Stimulated activated CD8-positive, alpha-beta memory T cell treated with anti-CD3 and anti-CD28 coated beads, Interleukin-7, amount 100 ng/mL, for 24 hours (primary cell): Measurements from ENCODE around the gene MOK.

ENCODE experiments used
- DNase-seq: peaks from one replicate; pipeline ENCODE4 v3.0.0-alpha.2; 2020; ENCODE audit warnings: low read depth

MOK gene

GRCh38 chr14:102223682-102224081 lies 81.3 kb downstream of the MOK start:
- DNase-seq: no peak

- DNase-seq: no peak
Measured at GRCh38 chr14:102222751-102223150, 82.2 kb downstream of the MOK start.

- no peak for DNase-seq
Measured at GRCh38 chr14:102222009-102222575, 82.9 kb downstream of the MOK start.

GRCh38 chr14:102221026-102221425 lies 83.9 kb downstream of the MOK start:
- DNase-seq: no peak

- no peak for DNase-seq
Measured at GRCh38 chr14:102220031-102220430, 84.9 kb downstream of the MOK start.

- no peak for DNase-seq
Measured at GRCh38 chr14:102219316-102219715, 85.6 kb downstream of the MOK start.

- no peak for DNase-seq
Measured at GRCh38 chr14:102218688-102219087, 86.3 kb downstream of the MOK start.

GRCh38 chr14:102217987-102218421 lies 87.0 kb downstream of the MOK start:
- no peak for DNase-seq

GRCh38 chr14:102217399-102217798 lies 87.6 kb downstream of the MOK start:
- no peak for DNase-seq

GRCh38 chr14:102215576-102216250 lies 89.3 kb downstream of the MOK start:
- DNase-seq: no peak

- no peak for DNase-seq
Measured at GRCh38 chr14:102215071-102215470, 89.9 kb downstream of the MOK start.

GRCh38 chr14:102213984-102214658 lies 90.8 kb downstream of the MOK start:
- DNase-seq: no peak

GRCh38 chr14:102213470-102213869 lies 91.5 kb downstream of the MOK start:
- DNase-seq: no peak

GRCh38 chr14:102212845-102213244 lies 92.1 kb downstream of the MOK start:
- no peak for DNase-seq

- DNase-seq: no peak
Measured at GRCh38 chr14:102212356-102212755, 92.6 kb downstream of the MOK start.

- no peak for DNase-seq
Measured at GRCh38 chr14:102211240-102211639, 93.7 kb downstream of the MOK start.

GRCh38 chr14:102210421-102211042 lies 94.4 kb downstream of the MOK start:
- DNase-seq: no peak

- no peak for DNase-seq
Measured at GRCh38 chr14:102209224-102209966, 95.6 kb downstream of the MOK start.

- DNase-seq: no peak
Measured at GRCh38 chr14:102208741-102209140, 96.2 kb downstream of the MOK start.

- no peak for DNase-seq
Measured at GRCh38 chr14:102207831-102208365, 97.1 kb downstream of the MOK start.

- no peak for DNase-seq
Measured at GRCh38 chr14:102206918-102207317, 98.0 kb downstream of the MOK start.

GRCh38 chr14:102205560-102205959 lies 99.4 kb downstream of the MOK start:
- no peak for DNase-seq
